22Rv1 (cell line): ENCODE data around the gene BMF.

Experiments
- CTCF ChIP-seq: fragments of 450-650 bp; IDR thresholded peaks from 2 replicates; pipeline ENCODE4 v1.5.1; 2017; ENCODE audit warnings: mild to moderate bottlenecking
- ZFX ChIP-seq: fragments of 450-650 bp; IDR thresholded peaks from 2 replicates; pipeline ENCODE4 v1.6.1; 2017; ENCODE audit warnings: antibody characterized with exemption, borderline replicate concordance

- TF ChIP-seq CTCF (no peak), ZFX (no peak)
These were observed 26.2 kb upstream of the BMF start for GRCh38 chr15:40134885-40135284.
